NK-92 (cell line): ENCODE data around the gene TNFSF15.

Source experiments
- DNase-seq: peaks from one replicate; lab custom pipeline; 2025; ENCODE audit not compliant: unreplicated experiment; lab: John Stamatoyannopoulos, UW

TNFSF15 gene

GRCh38 chr9:114825126-114825795 is 19.4 kb upstream of the TNFSF15 start:
- no peak for DNase-seq

GRCh38 chr9:114824110-114824509 is 18.3 kb upstream of the TNFSF15 start:
- no peak for DNase-seq

GRCh38 chr9:114823441-114823840 is 17.6 kb upstream of the TNFSF15 start:
- DNase-seq, result no peak

- DNase-seq, result no peak
These were observed 16.9 kb upstream of the TNFSF15 start for GRCh38 chr9:114822708-114823107.

GRCh38 chr9:114820776-114821501 is 15.1 kb upstream of the TNFSF15 start:
- no peak for DNase-seq

- DNase-seq, result no peak
These were observed 12.3 kb upstream of the TNFSF15 start for GRCh38 chr9:114818178-114818577.

- DNase-seq, result no peak
These were observed 8.0 kb upstream of the TNFSF15 start for GRCh38 chr9:114813717-114814418.

GRCh38 chr9:114811966-114812636 is 6.3 kb upstream of the TNFSF15 start:
- no peak for DNase-seq

GRCh38 chr9:114811301-114811700 is 5.5 kb upstream of the TNFSF15 start:
- DNase-seq, result no peak

- no peak for DNase-seq
These were observed 4.8 kb upstream of the TNFSF15 start for GRCh38 chr9:114810614-114811013.

GRCh38 chr9:114806526-114806900 is 674 bp upstream of the TNFSF15 start:
- DNase-seq, result no peak

GRCh38 chr9:114804505-114804904 is 1.3 kb downstream of the TNFSF15 start:
- no peak for DNase-seq

- DNase-seq, result no peak
These were observed 2.2 kb downstream of the TNFSF15 start for GRCh38 chr9:114803479-114804265.

GRCh38 chr9:114799925-114800324 is 5.9 kb downstream of the TNFSF15 start:
- no peak for DNase-seq

- no peak for DNase-seq
These were observed 6.4 kb downstream of the TNFSF15 start for GRCh38 chr9:114799441-114799840.

- DNase-seq, result no peak
These were observed 6.9 kb downstream of the TNFSF15 start for GRCh38 chr9:114798780-114799427.

- DNase-seq, result no peak
These were observed 7.7 kb downstream of the TNFSF15 start for GRCh38 chr9:114798101-114798500.

- DNase-seq, result no peak
These were observed 13.4 kb downstream of the TNFSF15 start for GRCh38 chr9:114792396-114792795.

- DNase-seq, result no peak
These were observed 14.1 kb downstream of the TNFSF15 start for GRCh38 chr9:114791736-114792135.

- DNase-seq, result no peak
These were observed 14.5 kb downstream of the TNFSF15 start for GRCh38 chr9:114791312-114791711.
